ENCODE measurements around the gene PRCP.

PRCP gene

DNA sequence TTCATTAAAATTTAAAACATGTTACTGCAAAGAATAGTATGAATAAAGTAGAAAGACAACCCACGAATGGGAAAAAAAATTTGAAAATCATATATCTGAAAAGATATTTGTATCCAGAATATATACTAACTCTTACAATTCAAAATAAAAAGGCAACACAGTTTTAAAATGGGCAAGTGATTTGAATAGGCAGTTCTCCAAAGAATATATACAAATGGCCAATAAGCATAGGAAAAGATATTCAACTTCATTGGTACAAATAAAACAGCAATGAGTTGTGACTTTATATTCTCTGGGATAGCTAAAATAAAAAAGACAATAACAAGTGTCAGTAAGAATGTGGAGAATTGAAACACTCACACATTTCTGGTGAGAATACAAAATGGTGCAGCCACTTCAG lies 125.0 kb downstream of the PRCP start:
- H3K4me3 ChIP-seq (ENCODE audit: low read depth, low read length), result no peak overlapping the region
- TF ChIP-seq, protein P1, sequence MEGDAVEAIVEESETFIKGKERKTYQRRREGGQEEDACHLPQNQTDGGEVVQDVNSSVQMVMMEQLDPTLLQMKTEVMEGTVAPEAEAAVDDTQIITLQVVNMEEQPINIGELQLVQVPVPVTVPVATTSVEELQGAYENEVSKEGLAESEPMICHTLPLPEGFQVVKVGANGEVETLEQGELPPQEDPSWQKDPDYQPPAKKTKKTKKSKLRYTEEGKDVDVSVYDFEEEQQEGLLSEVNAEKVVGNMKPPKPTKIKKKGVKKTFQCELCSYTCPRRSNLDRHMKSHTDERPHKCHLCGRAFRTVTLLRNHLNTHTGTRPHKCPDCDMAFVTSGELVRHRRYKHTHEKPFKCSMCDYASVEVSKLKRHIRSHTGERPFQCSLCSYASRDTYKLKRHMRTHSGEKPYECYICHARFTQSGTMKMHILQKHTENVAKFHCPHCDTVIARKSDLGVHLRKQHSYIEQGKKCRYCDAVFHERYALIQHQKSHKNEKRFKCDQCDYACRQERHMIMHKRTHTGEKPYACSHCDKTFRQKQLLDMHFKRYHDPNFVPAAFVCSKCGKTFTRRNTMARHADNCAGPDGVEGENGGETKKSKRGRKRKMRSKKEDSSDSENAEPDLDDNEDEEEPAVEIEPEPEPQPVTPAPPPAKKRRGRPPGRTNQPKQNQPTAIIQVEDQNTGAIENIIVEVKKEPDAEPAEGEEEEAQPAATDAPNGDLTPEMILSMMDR (IDR thresholded peaks at IDR 0.05; ENCODE audit: borderline replicate concordance, insufficient read depth, low read depth, low read length), result no peak

Measured in GM12875 (cell line).